Neural progenitor cell (in vitro differentiated cells): Measurements from ENCODE around the gene SLC15A3.

Experiments used
- CTCF ChIP-seq: fragments of 200-600 bp; sonication (generic); IDR thresholded peaks from 2 replicates; pipeline ENCODE4 v1.5.1; 2017; ENCODE audit warnings: antibody characterized with exemption, mild to moderate bottlenecking
- EZH2 ChIP-seq: fragments of 200-600 bp; sonication (generic); IDR thresholded peaks from 2 replicates; pipeline ENCODE4 v1.6.1; 2017; ENCODE audit warnings: antibody characterized with exemption, mild to moderate bottlenecking, moderate library complexity
- EZH2phosphoT487 ChIP-seq: fragments of 200-600 bp; sonication (generic); IDR thresholded peaks from 2 replicates; pipeline ENCODE4 v1.6.1; 2017; ENCODE audit warnings: antibody characterized with exemption

DNA sequence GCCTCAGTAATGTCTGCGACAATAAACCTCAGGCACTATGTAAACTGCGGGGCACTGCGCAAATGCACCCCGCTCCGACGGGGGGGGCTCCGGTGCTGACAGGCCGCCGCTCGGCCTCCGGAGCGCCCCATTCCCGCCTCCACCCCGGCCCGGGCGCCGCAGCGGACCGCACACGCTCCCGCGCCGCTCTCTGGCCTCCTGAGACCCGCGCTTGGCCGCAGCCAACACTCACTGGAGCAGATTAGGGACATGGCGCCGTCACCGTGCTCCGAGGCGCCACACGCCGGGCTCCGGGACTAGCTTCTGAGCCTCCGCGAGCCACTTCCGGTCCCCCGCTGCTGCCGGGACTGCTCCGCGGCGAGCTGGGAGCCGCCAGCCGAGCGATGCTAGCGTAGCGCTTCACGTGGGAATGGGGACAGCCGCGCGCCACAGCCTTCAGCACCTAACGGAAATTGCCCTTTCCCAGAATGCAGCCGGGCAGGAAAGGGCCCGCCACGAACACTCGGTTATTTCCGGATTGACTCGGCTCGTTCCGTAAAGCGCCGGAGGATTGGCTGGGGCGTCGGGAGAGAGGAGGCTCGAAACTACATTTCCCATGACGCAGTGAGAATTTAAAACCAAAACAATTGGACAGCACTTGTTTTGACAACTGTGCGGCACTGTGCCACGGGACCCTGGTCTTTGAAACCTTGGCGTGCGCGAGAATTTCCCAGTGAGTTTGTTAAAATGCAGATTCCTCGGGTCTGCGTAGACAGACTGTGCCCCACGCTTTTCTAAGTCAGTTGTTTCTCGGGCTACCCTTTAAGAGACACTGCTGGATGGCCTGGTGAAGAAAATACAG lies 45.6 kb downstream of the SLC15A3 start, which contains the start of gene PRPF19:
- no peak for TF ChIP-seq CTCF
- no peak for TF ChIP-seq EZH2
- no peak for TF ChIP-seq EZH2phosphoT487
